ENCODE measurements around the gene NPPA. TPM values are rescaled to one million over a fixed set of nuclear protein-coding genes. Genes with fewer than 3 reads are reported as not detected.
A peak's percentile ranks its signal among the peaks of the same experiment; 100 is the strongest.

The NPPA gene
- total and polyA plus RNA-seq, 2 experiments from 2014 or later: not detected

DNA sequence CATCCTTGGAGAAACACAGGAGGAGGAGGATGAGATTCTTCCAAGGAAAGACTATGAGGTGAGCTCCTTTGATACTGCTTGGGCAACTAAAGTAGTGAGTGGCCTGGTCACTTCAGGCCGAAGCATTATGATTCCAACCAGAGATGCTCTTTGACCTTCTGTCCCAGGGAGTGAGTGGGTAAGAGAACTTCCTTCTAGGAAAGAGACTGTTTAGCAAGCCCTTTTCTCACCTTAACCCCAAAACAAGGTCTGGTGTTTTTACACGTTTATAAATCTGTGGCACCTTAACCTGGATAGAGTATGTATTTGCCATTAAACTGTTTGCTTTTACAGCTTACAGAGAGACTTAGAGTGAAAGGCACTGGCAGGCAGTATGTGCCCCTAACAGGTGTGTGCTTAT is 40.5 kb downstream of the NPPA start:
- H3K4me1 ChIP-seq (ENCODE audit: insufficient read depth): peaks cover 28% of the 10 kb centered on the region
- peak overlapping the region; percentile 92 for H3K4me2 ChIP-seq (ENCODE audit: unreplicated experiment)
- DNase-seq: no peak
- peaks cover 6% of the 10 kb centered on the region; the same call in 1 of the 2 replicates for H3K36me3 ChIP-seq (ENCODE audit: low read depth)
- H3K79me2 ChIP-seq (ENCODE audit: insufficient read depth): peaks cover 71% of the 10 kb centered on the region
- peak overlapping the region; percentile 84 for H3K4me3 ChIP-seq
- no peaks in the 10 kb centered on the region for H3K27me3 ChIP-seq (replicated peaks; ENCODE audit: insufficient read depth)
- peak overlapping the region; percentile 91 for H3K9ac ChIP-seq
- WGBS, 2 experiments (ENCODE audit: low coverage in 1 of 2, low lambda C conversion rate in 2 of 2, missing lambda C conversion rate in 2 of 2): 51 to 53% methylated on average over 2 of the region's 2 CpGs
- H4K20me1 ChIP-seq (ENCODE audit: insufficient read depth): no peaks in the 10 kb centered on the region
- H3K9me3 ChIP-seq (ENCODE audit: low read depth): no peaks in the 10 kb centered on the region
- H2AFZ ChIP-seq: peak overlapping the region; percentile 82; the same call in 1 of the 2 replicates
- H3K27ac ChIP-seq: peak overlapping the region; percentile 75; the same call in 1 of the 2 replicates
- H3F3A ChIP-seq (ENCODE audit: insufficient read depth): peaks cover 24% of the 10 kb centered on the region
- TF ChIP-seq EZH2phosphoT487 (IDR thresholded peaks at IDR 0.05; ENCODE audit: insufficient read depth, low read depth) (no peak), EZH2 (IDR thresholded peaks at IDR 0.05; ENCODE audit: insufficient read depth, poor library complexity, severe bottlenecking) (no peak)
- in situ Hi-C loops (cut with MboI): no loop called here
- no peaks in the 10 kb centered on the region for H3K9me2 ChIP-seq (ENCODE audit: insufficient read depth)

DNA sequence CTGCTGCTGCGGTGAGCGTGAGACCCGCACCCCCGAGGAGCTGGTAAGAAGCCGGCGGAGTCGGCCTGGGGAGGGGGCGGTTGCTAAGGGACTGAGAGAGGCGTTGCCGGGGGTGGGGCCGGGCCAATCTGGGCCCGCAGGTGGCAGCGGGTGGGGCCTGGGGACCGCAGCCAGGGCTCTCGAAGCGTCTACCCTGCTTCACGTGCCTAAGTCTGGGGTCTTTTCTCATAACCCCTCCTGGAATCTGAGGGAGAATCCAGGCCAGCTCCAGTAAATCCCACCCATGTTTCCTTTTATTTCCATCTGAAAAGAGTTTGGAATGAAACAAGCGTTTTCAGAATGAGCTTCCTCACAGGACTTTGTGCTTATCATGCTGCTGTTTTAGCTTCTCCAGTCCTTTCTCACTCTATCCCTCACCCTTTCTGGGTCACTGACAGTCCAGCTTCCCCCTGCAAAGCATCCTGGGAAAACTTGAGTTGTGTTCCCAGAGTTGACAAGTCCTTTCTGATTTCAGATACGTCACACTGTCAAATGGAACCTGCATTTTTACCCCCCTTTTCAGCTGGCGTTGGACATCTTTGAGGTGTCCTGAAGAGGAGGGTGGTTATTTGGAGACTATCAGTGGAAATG is 41.2 kb downstream of the NPPA start:
- Histone ChIP-seq H3K9me2 (ENCODE audit: insufficient read depth) (no peaks in the 10 kb centered on the region), H3K9me3 (ENCODE audit: low read depth) (no peaks in the 10 kb centered on the region), H3K4me2 (ENCODE audit: unreplicated experiment) (peak overlapping the region; percentile 92), H3K79me2 (ENCODE audit: insufficient read depth) (peaks cover 69% of the 10 kb centered on the region), H3K27ac (peak overlapping the region; percentile 75), H2AFZ (peak overlapping the region; percentile 82), H3K27me3 (replicated peaks; ENCODE audit: insufficient read depth) (no peaks in the 10 kb centered on the region), H4K20me1 (ENCODE audit: insufficient read depth) (no peaks in the 10 kb centered on the region), H3K4me1 (ENCODE audit: insufficient read depth) (peaks cover 28% of the 10 kb centered on the region), H3F3A (ENCODE audit: insufficient read depth) (peaks cover 26% of the 10 kb centered on the region), H3K4me3 (peak overlapping the region; percentile 84), H3K36me3 (ENCODE audit: low read depth) (peaks cover 6% of the 10 kb centered on the region; the same call in 1 of the 2 replicates), H3K9ac (peak overlapping the region; percentile 91)
- WGBS, 2 experiments (ENCODE audit: low coverage in 1 of 2, low lambda C conversion rate in 2 of 2, missing lambda C conversion rate in 2 of 2): 0 to 7% methylated on average over 14 to 15 of the region's 20 CpGs
- DNase-seq: peak; percentile 73
- TF ChIP-seq EZH2 (IDR thresholded peaks at IDR 0.05; ENCODE audit: insufficient read depth, poor library complexity, severe bottlenecking): no peak
- no peak for TF ChIP-seq EZH2phosphoT487 (IDR thresholded peaks at IDR 0.05; ENCODE audit: insufficient read depth, low read depth)
- in situ Hi-C loops (cut with MboI): no loop called here

DNA sequence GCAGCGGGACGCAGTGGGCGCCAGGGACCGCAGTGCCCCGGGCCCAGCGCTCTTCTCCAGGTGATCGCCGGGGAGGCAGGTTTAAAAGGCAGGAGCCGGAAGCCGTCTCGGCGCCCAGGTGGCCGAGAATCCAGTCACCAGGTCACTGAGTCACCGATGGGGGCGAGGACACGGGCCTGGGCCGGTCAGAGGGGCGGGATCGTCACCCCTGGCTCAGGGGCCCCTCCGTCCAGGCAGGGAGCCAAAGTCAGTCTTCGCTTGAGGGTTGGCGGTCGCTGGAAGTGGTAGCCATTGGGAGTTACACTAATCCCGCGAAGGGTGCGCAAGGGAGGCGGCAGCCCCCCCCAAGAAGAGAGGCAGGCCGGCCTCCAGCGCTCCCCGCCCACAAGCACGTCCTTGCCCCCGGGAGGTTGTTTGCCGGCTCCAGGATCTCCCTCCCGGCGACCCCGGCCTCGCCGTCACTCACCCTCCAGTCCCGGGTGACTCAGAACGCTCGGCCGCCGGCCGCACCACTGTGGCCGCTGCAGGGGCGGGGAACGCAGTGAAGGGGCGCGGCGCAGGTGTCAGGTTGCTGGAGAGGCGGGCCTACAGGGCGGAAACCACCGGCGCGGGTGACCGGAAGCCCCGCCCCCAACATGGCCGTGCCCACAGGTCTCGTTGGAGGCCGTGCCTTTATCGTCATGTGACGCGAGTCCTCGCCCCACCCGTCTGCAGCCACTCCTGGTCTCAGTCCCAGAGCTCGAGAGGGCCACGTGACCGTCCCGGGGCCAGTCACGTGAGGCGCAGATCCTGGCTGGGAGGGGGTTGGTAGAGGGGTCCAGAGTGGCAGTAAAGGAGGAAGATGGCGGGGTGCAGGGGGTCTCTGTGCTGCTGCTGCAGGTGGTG is 41.9 kb downstream of the NPPA start, which contains the start of the genes CLCN6 and MTHFR:
TSS of gene CLCN6 (plus strand) at position 770 of the 885 bp plus-strand sequence. CDS start at position 842, 72 bp downstream.
TSS of gene MTHFR (minus strand) at position 543 of the 885 bp plus-strand sequence. CDS start 2,848 bp downstream, outside the sequence.
- Histone ChIP-seq H4K20me1 (ENCODE audit: insufficient read depth) (no peaks in the 10 kb centered on the region), H3K9me3 (ENCODE audit: low read depth) (no peaks in the 10 kb centered on the region), H3K27ac (peak within 1 kb of the TSS; percentile 79), H3K9me2 (ENCODE audit: insufficient read depth) (no peaks in the 10 kb centered on the region), H3K79me2 (ENCODE audit: insufficient read depth) (peaks cover 62% of the 10 kb centered on the region), H2AFZ (peak within 1 kb of the TSS; percentile 82), H3K4me2 (ENCODE audit: unreplicated experiment) (peak within 1 kb of the TSS; percentile 97), H3K4me1 (ENCODE audit: insufficient read depth) (peaks cover 28% of the 10 kb centered on the region), H3K36me3 (ENCODE audit: low read depth) (peaks cover 6% of the 10 kb centered on the region; the same call in 1 of the 2 replicates), H3K9ac (peak within 1 kb of the TSS; percentile 91), H3F3A (ENCODE audit: insufficient read depth) (peaks cover 26% of the 10 kb centered on the region), H3K27me3 (replicated peaks; ENCODE audit: insufficient read depth) (no peaks in the 10 kb centered on the region), H3K4me3 (peak within 1 kb of the TSS; percentile 84)
- in situ Hi-C loops (cut with MboI): no loop called here
- TF ChIP-seq EZH2 (IDR thresholded peaks at IDR 0.05; ENCODE audit: insufficient read depth, poor library complexity, severe bottlenecking) (no peak), EZH2phosphoT487 (IDR thresholded peaks at IDR 0.05; ENCODE audit: insufficient read depth, low read depth) (no peak)
- peak; percentile 100 for DNase-seq
- WGBS, 2 experiments (ENCODE audit: low coverage in 1 of 2, low lambda C conversion rate in 2 of 2, missing lambda C conversion rate in 2 of 2): 0 to 1% methylated on average over 62 to 66 of the region's 72 CpGs
